GM23338 (cell line): ENCODE data around the gene TMCO4. TPM values are rescaled to one million over a fixed set of nuclear protein-coding genes. Genes with fewer than 3 reads are reported as not detected.
"Not testable (repeated sequence)": the region's sequence is repeated elsewhere in the genome, so short reads cannot be mapped to it uniquely, and the experiment has no call there.

Experiments
- ATAC-seq: fragments of 200-7000 bp; cut with Tn5 transposase; 3 replicates; pipeline ENCODE4 v1.9.1; 2020
- DNase-seq: peaks from one replicate; pipeline ENCODE4 v3.0.0-alpha.2; 2015; ENCODE audit warnings: low spot score
- H2AFZ ChIP-seq: fragments of 200-600 bp; sonication (generic); 2 replicates; pipeline ENCODE4 v1.8.0; 2016; ENCODE audit warnings: antibody characterized with exemption, mild to moderate bottlenecking, moderate library complexity
- H3F3A ChIP-seq: fragments of 200-600 bp; sonication (generic); replicated peaks from 2 replicates; pipeline ENCODE4 v1.8.0; 2017; ENCODE audit warnings: antibody characterized with exemption, mixed run types, low read depth
- H3K27ac ChIP-seq: fragments of 200-600 bp; sonication (generic); 2 replicates; pipeline ENCODE4 v1.6.1; 2016; ENCODE audit warnings: low read depth
- H3K27me3 ChIP-seq: fragments of 200-600 bp; sonication (generic); 2 replicates; pipeline ENCODE4 v1.8.0; 2016; ENCODE audit warnings: mild to moderate bottlenecking, mixed run types, moderate library complexity; ENCODE audit not compliant: insufficient read depth
- H3K36me3 ChIP-seq: fragments of 200-600 bp; sonication (generic); 2 replicates; pipeline ENCODE4 v1.8.0; 2016; ENCODE audit warnings: mild to moderate bottlenecking; ENCODE audit not compliant: insufficient read depth
- H3K4me1 ChIP-seq: fragments of 200-600 bp; sonication (generic); 2 replicates; pipeline ENCODE4 v1.8.0; 2016; ENCODE audit warnings: mild to moderate bottlenecking, moderate library complexity; ENCODE audit not compliant: insufficient read depth
- H3K4me2 ChIP-seq: fragments of 200-600 bp; sonication (generic); 2 replicates; pipeline ENCODE4 v1.7.1; 2017; ENCODE audit warnings: mixed run types
- H3K4me3 ChIP-seq: fragments of 200-600 bp; sonication (generic); 2 replicates; pipeline ENCODE4 v1.6.1; 2016; ENCODE audit warnings: mixed run types
- H3K79me2 ChIP-seq: fragments of 200-600 bp; sonication (generic); replicated peaks from 2 replicates; pipeline ENCODE4 v1.8.0; 2017; ENCODE audit warnings: mild to moderate bottlenecking; ENCODE audit not compliant: insufficient read depth
- H3K9me2 ChIP-seq: fragments of 200-600 bp; sonication (generic); 2 replicates; pipeline ENCODE4 v1.8.0; 2017; ENCODE audit not compliant: insufficient read depth
- H4K20me1 ChIP-seq: fragments of 200-600 bp; sonication (generic); replicated peaks from 2 replicates; pipeline ENCODE4 v1.8.0; 2017; ENCODE audit warnings: mild to moderate bottlenecking; ENCODE audit not compliant: insufficient read depth
- H3K27ac Mint-ChIP-seq: 2 replicates; pipeline ENCODE4 v1.8.0; 2020; ENCODE audit warnings: inconsistent platforms, mild to moderate bottlenecking, moderate library complexity, mixed read lengths
- H3K27me3 Mint-ChIP-seq: 3 replicates; pipeline ENCODE4 v1.8.0; 2022; ENCODE audit warnings: low read depth, mild to moderate bottlenecking, moderate library complexity, mixed read lengths, inconsistent platforms; ENCODE audit not compliant: insufficient read depth, poor library complexity
- H3K36me3 Mint-ChIP-seq: 3 replicates; pipeline ENCODE4 v1.8.0; 2021; ENCODE audit warnings: low read depth, mild to moderate bottlenecking, inconsistent platforms, moderate library complexity, mixed read lengths
- H3K4me1 Mint-ChIP-seq: 3 replicates; pipeline ENCODE4 v1.8.0; 2020; ENCODE audit warnings: mild to moderate bottlenecking, inconsistent platforms, mixed read lengths
- H3K4me3 Mint-ChIP-seq: 3 replicates; pipeline ENCODE4 v1.8.0; 2021; ENCODE audit warnings: moderate library complexity, mild to moderate bottlenecking, inconsistent platforms, mixed read lengths
- H3K9me3 Mint-ChIP-seq: 3 replicates; pipeline ENCODE4 v1.8.0; 2020; ENCODE audit warnings: moderate library complexity, mild to moderate bottlenecking, inconsistent platforms, mixed read lengths
- CREB1 ChIP-seq: fragments of 250-450 bp; sonication (Bioruptor Pico); IDR thresholded peaks from 2 replicates; pipeline ENCODE4 v1.5.0; 2020; ENCODE audit warnings: low read depth, mild to moderate bottlenecking, moderate library complexity
- JUNB ChIP-seq: IDR thresholded peaks from one replicate; pipeline ENCODE4 v1.6.1; 2016; ENCODE audit warnings: antibody characterized with exemption; ENCODE audit not compliant: unreplicated experiment
- NANOG ChIP-seq: IDR thresholded peaks from 2 replicates; pipeline ENCODE4 v1.6.1; 2016; ENCODE audit warnings: antibody characterized with exemption, borderline replicate concordance
- polyA plus RNA-seq: library from polyadenylated mRNA; unstranded; fragments of >200 nt; fragmentation: Nextera tagmentation; extraction: Ambion mirVana; gene quantifications from 2 replicates; pipeline ENCODE4 v1.2.1, GENCODE V29; 2016
- total RNA-seq: library from RNA; depleted of rRNA; stranded (reverse); fragments of >200 nt; shearing (Covaris generic); gene quantifications from 2 replicates; pipeline ENCODE4 v1.2.3, GENCODE V29; 2014
- TF ChIP-seq, protein P1 (sequence below): IDR thresholded peaks from one replicate; pipeline ENCODE4 v1.6.1; 2018; ENCODE audit warnings: antibody characterized with exemption; ENCODE audit not compliant: unreplicated experiment
- TF ChIP-seq, protein P2 (sequence below): fragments of 250-450 bp; sonication (Bioruptor Pico); IDR thresholded peaks from 2 replicates; pipeline ENCODE4 v1.5.0; 2020; ENCODE audit warnings: mild to moderate bottlenecking, moderate library complexity

TMCO4 gene
- total and polyA plus RNA-seq, 2 experiments from 2014 or later = 2.6 to 6.9 TPM

DNA sequence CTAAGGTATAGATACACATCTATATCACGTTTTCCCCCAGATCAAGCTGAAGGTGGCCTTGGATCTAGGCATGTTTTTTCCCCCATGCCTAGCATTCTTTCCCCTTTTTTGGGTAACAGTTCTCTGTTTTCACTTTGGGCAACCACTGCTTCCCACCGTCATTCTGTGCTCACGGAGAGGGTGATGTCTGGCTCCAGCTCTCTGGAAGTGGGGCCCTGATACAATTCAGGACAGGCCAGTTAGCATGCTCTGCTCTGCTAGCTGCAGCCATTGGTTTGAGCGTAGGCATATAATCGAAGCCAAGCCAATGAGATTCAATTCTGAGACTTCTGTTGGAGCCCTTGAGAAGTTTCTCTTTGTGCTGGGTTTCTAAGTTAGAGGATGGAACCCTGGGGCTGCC, 17.4 kb upstream of the TMCO4 start (continued):
- TF ChIP-seq JUNB = no peak
- TF ChIP-seq, protein P1, sequence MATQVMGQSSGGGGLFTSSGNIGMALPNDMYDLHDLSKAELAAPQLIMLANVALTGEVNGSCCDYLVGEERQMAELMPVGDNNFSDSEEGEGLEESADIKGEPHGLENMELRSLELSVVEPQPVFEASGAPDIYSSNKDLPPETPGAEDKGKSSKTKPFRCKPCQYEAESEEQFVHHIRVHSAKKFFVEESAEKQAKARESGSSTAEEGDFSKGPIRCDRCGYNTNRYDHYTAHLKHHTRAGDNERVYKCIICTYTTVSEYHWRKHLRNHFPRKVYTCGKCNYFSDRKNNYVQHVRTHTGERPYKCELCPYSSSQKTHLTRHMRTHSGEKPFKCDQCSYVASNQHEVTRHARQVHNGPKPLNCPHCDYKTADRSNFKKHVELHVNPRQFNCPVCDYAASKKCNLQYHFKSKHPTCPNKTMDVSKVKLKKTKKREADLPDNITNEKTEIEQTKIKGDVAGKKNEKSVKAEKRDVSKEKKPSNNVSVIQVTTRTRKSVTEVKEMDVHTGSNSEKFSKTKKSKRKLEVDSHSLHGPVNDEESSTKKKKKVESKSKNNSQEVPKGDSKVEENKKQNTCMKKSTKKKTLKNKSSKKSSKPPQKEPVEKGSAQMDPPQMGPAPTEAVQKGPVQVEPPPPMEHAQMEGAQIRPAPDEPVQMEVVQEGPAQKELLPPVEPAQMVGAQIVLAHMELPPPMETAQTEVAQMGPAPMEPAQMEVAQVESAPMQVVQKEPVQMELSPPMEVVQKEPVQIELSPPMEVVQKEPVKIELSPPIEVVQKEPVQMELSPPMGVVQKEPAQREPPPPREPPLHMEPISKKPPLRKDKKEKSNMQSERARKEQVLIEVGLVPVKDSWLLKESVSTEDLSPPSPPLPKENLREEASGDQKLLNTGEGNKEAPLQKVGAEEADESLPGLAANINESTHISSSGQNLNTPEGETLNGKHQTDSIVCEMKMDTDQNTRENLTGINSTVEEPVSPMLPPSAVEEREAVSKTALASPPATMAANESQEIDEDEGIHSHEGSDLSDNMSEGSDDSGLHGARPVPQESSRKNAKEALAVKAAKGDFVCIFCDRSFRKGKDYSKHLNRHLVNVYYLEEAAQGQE = no peak

DNA sequence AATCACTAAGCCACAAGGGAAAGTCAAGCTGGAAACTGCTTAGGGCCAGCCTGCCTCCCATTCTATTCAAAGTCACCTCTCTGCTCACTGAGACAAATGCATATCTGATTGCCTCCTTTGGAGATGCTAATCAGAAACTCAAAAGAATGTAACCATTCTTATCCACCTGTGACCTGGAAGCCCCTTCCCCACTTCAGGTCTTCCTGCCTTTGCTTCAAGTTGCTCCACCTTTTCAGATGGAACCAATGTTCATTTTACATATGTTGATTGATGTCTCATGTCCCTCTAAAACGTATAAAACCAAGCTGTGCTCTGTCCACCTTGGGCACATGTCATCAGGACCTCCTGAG, 17.0 kb upstream of the TMCO4 start:
- H3K36me3 ChIP-seq, H3K27me3 Mint-ChIP-seq, H3K9me2 ChIP-seq, H4K20me1 ChIP-seq, H3F3A ChIP-seq, H3K79me2 ChIP-seq, H3K36me3 Mint-ChIP-seq, H3K27me3 ChIP-seq, H2AFZ ChIP-seq, H3K9me3 Mint-ChIP-seq: not testable (repeated sequence)
- peak; percentile 3; the same call in 1 of the 2 replicates for TF ChIP-seq CREB1 (CRISPR knock-in tag)
- peak; percentile 75 for TF ChIP-seq NANOG
- TF ChIP-seq, protein P2, sequence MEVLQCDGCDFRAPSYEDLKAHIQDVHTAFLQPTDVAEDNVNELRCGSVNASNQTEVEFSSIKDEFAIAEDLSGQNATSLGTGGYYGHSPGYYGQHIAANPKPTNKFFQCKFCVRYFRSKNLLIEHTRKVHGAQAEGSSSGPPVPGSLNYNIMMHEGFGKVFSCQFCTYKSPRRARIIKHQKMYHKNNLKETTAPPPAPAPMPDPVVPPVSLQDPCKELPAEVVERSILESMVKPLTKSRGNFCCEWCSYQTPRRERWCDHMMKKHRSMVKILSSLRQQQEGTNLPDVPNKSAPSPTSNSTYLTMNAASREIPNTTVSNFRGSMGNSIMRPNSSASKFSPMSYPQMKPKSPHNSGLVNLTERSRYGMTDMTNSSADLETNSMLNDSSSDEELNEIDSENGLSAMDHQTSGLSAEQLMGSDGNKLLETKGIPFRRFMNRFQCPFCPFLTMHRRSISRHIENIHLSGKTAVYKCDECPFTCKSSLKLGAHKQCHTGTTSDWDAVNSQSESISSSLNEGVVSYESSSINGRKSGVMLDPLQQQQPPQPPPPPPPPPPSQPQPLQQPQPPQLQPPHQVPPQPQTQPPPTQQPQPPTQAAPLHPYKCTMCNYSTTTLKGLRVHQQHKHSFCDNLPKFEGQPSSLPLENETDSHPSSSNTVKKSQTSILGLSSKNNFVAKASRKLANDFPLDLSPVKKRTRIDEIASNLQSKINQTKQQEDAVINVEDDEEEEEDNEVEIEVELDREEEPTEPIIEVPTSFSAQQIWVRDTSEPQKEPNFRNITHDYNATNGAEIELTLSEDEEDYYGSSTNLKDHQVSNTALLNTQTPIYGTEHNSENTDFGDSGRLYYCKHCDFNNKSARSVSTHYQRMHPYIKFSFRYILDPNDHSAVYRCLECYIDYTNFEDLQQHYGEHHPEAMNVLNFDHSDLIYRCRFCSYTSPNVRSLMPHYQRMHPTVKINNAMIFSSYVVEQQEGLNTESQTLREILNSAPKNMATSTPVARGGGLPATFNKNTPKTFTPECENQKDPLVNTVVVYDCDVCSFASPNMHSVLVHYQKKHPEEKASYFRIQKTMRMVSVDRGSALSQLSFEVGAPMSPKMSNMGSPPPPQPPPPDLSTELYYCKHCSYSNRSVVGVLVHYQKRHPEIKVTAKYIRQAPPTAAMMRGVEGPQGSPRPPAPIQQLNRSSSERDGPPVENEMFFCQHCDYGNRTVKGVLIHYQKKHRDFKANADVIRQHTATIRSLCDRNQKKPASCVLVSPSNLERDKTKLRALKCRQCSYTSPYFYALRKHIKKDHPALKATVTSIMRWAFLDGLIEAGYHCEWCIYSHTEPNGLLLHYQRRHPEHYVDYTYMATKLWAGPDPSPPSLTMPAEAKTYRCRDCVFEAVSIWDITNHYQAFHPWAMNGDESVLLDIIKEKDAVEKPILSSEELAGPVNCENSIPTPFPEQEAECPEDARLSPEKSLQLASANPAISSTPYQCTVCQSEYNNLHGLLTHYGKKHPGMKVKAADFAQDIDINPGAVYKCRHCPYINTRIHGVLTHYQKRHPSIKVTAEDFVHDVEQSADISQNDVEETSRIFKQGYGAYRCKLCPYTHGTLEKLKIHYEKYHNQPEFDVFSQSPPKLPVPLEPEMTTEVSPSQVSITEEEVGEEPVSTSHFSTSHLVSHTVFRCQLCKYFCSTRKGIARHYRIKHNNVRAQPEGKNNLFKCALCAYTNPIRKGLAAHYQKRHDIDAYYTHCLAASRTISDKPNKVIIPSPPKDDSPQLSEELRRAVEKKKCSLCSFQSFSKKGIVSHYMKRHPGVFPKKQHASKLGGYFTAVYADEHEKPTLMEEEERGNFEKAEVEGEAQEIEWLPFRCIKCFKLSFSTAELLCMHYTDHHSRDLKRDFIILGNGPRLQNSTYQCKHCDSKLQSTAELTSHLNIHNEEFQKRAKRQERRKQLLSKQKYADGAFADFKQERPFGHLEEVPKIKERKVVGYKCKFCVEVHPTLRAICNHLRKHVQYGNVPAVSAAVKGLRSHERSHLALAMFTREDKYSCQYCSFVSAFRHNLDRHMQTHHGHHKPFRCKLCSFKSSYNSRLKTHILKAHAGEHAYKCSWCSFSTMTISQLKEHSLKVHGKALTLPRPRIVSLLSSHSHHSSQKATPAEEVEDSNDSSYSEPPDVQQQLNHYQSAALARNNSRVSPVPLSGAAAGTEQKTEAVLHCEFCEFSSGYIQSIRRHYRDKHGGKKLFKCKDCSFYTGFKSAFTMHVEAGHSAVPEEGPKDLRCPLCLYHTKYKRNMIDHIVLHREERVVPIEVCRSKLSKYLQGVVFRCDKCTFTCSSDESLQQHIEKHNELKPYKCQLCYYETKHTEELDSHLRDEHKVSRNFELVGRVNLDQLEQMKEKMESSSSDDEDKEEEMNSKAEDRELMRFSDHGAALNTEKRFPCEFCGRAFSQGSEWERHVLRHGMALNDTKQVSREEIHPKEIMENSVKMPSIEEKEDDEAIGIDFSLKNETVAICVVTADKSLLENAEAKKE (CRISPR knock-in tag) = peak; percentile 81
- DNase-seq = peak; percentile 43
- H3K4me1 Mint-ChIP-seq = peaks cover 41% of the 10 kb centered on the region
- peak overlapping the region; percentile 58 for H3K4me3 Mint-ChIP-seq
- H3K27ac Mint-ChIP-seq = peak overlapping the region; percentile 96
- peak overlapping the region; percentile 75 for H3K27ac ChIP-seq
- ATAC-seq = peak; percentile 56
- peaks cover 26% of the 10 kb centered on the region for H3K4me1 ChIP-seq
- 0 out of 2 replicates have a peak overlapping the region, but pooled peaks have one; percentile 13 for H3K4me3 ChIP-seq
- H3K4me2 ChIP-seq = peak overlapping the region; percentile 21
